Type B pancreatic cell (in vitro differentiated cells): ENCODE results near the gene SMC6. TPM values are rescaled to one million over a fixed set of nuclear protein-coding genes. Genes with fewer than 3 reads are reported as not detected.

Experiments
- DNase-seq: peaks from one replicate; pipeline ENCODE4 v3.0.0; 2021; ENCODE audit warnings: mixed read lengths; ENCODE audit not compliant: unreplicated experiment; ENCODE audit errors: extremely low spot score
- H3K27ac Mint-ChIP-seq: 2 replicates; pipeline ENCODE4 v1.8.0; 2021; ENCODE audit warnings: mild to moderate bottlenecking, mixed read lengths
- H3K27me3 Mint-ChIP-seq: 2 replicates; pipeline ENCODE4 v1.8.0; 2021; ENCODE audit warnings: mixed read lengths
- H3K36me3 Mint-ChIP-seq: 2 replicates; pipeline ENCODE4 v1.8.0; 2021; ENCODE audit warnings: mixed read lengths
- H3K4me1 Mint-ChIP-seq: one replicate; pipeline ENCODE4 v1.8.0; 2021; ENCODE audit warnings: mixed read lengths; ENCODE audit not compliant: unreplicated experiment
- H3K4me3 Mint-ChIP-seq: 2 replicates; pipeline ENCODE4 v1.8.0; 2021; ENCODE audit warnings: mild to moderate bottlenecking, mixed read lengths
- H3K9me3 Mint-ChIP-seq: 2 replicates; pipeline ENCODE4 v1.8.0; 2021; ENCODE audit warnings: mixed read lengths
- total RNA-seq: library from RNA; stranded (reverse); gene quantifications from 2 replicates; pipeline ENCODE4 v1.2.1, GENCODE V29; 2021; ENCODE audit warnings: low replicate concordance
- TF ChIP-seq, protein P1 (sequence below): fragments of 200-600 bp; sonication (generic); conservative IDR thresholded peaks from 2 replicates; pipeline ENCODE4 v1.5.0; 2021; ENCODE audit warnings: antibody characterized with exemption, mild to moderate bottlenecking

Gene SMC6
- total RNA-seq, 1 donor from 2014 or later: 30.5 TPM

DNA sequence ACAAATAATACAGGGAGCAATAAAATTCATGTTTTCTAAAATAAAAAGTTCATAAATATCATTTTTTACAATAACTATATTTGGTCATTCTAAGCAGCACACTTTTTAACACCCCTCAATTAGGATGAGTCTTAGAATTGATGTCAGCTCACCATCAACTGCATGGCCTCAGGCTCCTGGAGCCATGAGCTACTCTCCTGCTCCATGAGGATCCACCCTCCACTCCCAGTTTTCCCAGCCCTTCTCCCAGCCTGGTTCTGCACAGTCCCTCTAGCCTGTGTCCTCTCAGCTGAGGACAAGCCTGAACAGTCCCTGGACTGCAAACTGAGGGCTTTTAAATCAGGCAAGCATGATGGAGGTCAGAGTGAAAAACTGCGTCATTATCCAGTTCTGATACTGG, 89.1 kb downstream of the SMC6 start:
- TF ChIP-seq, protein P1, sequence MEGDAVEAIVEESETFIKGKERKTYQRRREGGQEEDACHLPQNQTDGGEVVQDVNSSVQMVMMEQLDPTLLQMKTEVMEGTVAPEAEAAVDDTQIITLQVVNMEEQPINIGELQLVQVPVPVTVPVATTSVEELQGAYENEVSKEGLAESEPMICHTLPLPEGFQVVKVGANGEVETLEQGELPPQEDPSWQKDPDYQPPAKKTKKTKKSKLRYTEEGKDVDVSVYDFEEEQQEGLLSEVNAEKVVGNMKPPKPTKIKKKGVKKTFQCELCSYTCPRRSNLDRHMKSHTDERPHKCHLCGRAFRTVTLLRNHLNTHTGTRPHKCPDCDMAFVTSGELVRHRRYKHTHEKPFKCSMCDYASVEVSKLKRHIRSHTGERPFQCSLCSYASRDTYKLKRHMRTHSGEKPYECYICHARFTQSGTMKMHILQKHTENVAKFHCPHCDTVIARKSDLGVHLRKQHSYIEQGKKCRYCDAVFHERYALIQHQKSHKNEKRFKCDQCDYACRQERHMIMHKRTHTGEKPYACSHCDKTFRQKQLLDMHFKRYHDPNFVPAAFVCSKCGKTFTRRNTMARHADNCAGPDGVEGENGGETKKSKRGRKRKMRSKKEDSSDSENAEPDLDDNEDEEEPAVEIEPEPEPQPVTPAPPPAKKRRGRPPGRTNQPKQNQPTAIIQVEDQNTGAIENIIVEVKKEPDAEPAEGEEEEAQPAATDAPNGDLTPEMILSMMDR: no peak
- Mint-ChIP-seq H3K27ac (no peak overlapping the region), H3K9me3 (no peaks in the 10 kb centered on the region)

DNA sequence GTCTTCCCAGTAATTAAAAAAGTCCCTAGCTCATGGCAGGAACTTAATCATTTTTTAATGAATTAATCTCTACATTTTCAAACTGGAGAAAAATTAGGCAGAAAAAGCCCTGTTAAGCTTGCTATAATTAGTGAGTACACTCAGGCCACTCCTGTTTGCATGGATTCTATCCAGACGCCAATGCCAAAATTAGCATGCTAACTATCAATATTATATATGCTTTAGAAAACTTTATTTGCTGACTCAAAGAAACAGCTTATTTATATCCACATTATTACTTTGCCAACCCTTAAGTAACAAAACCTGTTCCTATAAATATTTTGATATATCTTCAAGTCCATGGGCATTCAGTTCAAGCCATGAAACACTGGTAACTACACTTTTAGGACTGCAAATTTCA, 90.9 kb downstream of the SMC6 start:
- DNase-seq: no peak
- H3K9me3 Mint-ChIP-seq: no peaks in the 10 kb centered on the region
- peaks cover 18% of the 10 kb centered on the region for H3K36me3 Mint-ChIP-seq
- H3K27me3 Mint-ChIP-seq: no peaks in the 10 kb centered on the region
- no peak overlapping the region for H3K4me3 Mint-ChIP-seq
- no peak overlapping the region for H3K27ac Mint-ChIP-seq
- peaks cover 6% of the 10 kb centered on the region for H3K4me1 Mint-ChIP-seq
- TF ChIP-seq, protein P1: no peak

More for the DNA sequence above, 89.1 kb downstream of the SMC6 start:
- Mint-ChIP-seq H3K36me3 (peaks cover 21% of the 10 kb centered on the region), H3K27me3 (no peaks in the 10 kb centered on the region), H3K4me3 (no peak overlapping the region), H3K4me1 (peaks cover 6% of the 10 kb centered on the region)
- DNase-seq: no peak

DNA sequence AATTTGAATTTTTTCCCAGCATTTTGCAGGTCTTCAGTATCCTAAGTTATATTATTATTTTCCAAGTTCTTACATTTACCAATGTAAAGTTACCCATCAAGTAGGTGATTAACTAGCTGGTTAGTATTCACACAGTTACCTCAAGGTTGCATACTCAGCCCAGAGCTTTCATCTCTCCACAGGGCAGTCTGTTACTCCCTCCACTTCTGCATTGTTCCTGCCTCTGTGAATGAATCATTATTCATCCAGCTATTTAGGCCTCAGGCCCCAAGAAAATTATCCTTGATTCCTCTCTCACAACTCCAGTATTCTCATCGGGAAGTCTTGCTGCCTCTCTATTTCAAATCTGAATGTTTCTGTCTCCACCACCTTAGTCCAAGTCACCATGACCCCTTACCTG, 92.2 kb downstream of the SMC6 start:
- no peak for DNase-seq
- Mint-ChIP-seq H3K27me3 (no peaks in the 10 kb centered on the region), H3K36me3 (peaks cover 18% of the 10 kb centered on the region), H3K4me1 (peaks cover 6% of the 10 kb centered on the region), H3K4me3 (no peak overlapping the region), H3K9me3 (no peaks in the 10 kb centered on the region), H3K27ac (no peak overlapping the region)
- TF ChIP-seq, protein P1: no peak

- H3K4me3 Mint-ChIP-seq: no peak overlapping the region
- TF ChIP-seq, protein P1: no peak
- H3K36me3 Mint-ChIP-seq: peaks cover 18% of the 10 kb centered on the region
- H3K9me3 Mint-ChIP-seq: no peaks in the 10 kb centered on the region
- H3K4me1 Mint-ChIP-seq: peaks cover 6% of the 10 kb centered on the region
- DNase-seq: no peak
- H3K27me3 Mint-ChIP-seq: no peaks in the 10 kb centered on the region
- no peak overlapping the region for H3K27ac Mint-ChIP-seq
Observed at GRCh38 chr2:17660219-17660618, 93.4 kb downstream of the SMC6 start.

DNA sequence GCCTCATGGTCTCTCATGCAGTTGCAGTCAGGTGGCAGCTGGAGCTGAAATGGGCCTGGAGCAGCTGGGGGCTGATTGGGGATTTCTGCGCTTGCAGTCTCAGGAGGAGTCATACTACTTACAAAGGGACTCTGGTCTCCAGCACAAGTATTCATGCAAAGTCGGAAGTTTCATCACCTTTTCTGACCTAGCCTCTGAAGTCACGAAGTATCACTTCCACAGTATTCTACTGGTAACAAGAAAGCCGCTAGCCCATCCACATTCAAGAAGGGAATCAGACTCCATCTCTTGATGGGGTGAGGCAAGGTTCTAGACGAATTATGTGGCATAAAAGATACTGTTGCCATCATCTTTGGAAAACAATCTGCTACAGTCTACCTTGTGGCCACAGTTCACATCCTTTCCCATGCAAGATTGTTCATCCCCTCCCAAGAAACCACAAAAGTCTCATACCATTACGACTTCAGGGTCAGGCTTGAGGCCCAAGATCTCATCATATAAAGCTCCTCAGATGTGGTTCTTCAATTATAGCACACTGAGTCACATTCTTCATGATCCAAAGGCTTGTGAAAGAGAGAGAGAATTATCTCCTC, 95.3 kb downstream of the SMC6 start:
- no peaks in the 10 kb centered on the region for H3K27me3 Mint-ChIP-seq
- H3K4me3 Mint-ChIP-seq: no peak overlapping the region
- no peak for DNase-seq
- H3K36me3 Mint-ChIP-seq: peaks cover 18% of the 10 kb centered on the region
- H3K27ac Mint-ChIP-seq: no peak overlapping the region
- no peaks in the 10 kb centered on the region for H3K9me3 Mint-ChIP-seq
- TF ChIP-seq, protein P1: no peak
- H3K4me1 Mint-ChIP-seq: peaks cover 6% of the 10 kb centered on the region

- Mint-ChIP-seq H3K9me3 (no peaks in the 10 kb centered on the region), H3K4me3 (no peak overlapping the region), H3K36me3 (peaks cover 13% of the 10 kb centered on the region), H3K27ac (no peak overlapping the region), H3K4me1 (peaks cover 6% of the 10 kb centered on the region), H3K27me3 (no peaks in the 10 kb centered on the region)
- TF ChIP-seq, protein P1: no peak
- DNase-seq: no peak
Observed at GRCh38 chr2:17657759-17658158, 95.9 kb downstream of the SMC6 start.
